ENCODE results near the gene UNC93B1. TPM values are rescaled to one million over a fixed set of nuclear protein-coding genes. Genes with fewer than 3 reads are reported as not detected.
A peak's percentile ranks its signal among the peaks of the same experiment; 100 is the strongest.
"Not testable (repeated sequence)": the region's sequence is repeated elsewhere in the genome, so short reads cannot be mapped to it uniquely, and the experiment has no call there.

Gene UNC93B1
- polyA plus RNA-seq, 1 donor (not counting 4 experiments of a cell fraction or from before 2014, with no cell fraction given), result 15.4 TPM

DNA sequence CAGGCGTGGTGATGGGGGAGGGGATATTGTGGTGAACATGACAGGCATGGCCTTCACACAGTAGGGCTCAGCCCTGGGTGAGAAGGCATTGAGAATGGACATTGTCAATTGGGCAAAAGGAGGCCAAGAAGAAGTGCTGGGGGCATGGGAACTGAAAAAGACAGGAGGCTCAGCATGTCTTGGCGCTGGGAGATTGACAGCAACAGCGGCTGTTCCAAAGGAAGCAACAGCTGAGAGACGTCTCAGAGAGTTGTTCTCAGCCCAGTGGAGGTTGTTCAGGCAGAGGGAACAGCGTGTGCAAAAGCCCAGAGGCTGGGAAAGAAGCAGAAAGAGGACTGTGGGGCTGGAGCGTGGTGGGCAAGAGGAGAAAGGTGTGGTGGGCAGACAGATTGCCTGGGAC, 47.7 kb downstream of the UNC93B1 start:
- H3K9ac ChIP-seq (ENCODE audit: control insufficient read depth, extremely low read depth, insufficient read depth, low read length); H3K9me3 ChIP-seq (ENCODE audit: control insufficient read depth, low read depth, low read length); H3K27me3 ChIP-seq (ENCODE audit: control insufficient read depth, extremely low read depth, insufficient read depth, low read length); DNase-seq (ENCODE audit: low read depth, low spot score); H3K9me1 ChIP-seq (ENCODE audit: control insufficient read depth, extremely low read depth, insufficient read depth, low read length); H3K4me3 ChIP-seq (ENCODE audit: control insufficient read depth in 2 of 3, extremely low read depth in 1 of 3, insufficient read depth in 2 of 3, low read depth in 1 of 3, low read length in 3 of 3); H4K20me1 ChIP-seq (ENCODE audit: control insufficient read depth, extremely low read depth, insufficient read depth, low read length); dilution Hi-C loops (cut with MboI; ENCODE audit: extremely low pct_ligation_motif_present, low sequenced_read_pairs); H3K79me2 ChIP-seq (ENCODE audit: control insufficient read depth, insufficient read depth, low read length); FAIRE-seq; H3K4me1 ChIP-seq (ENCODE audit: control insufficient read depth, extremely low read depth, insufficient read depth, low read length); H3K4me2 ChIP-seq (ENCODE audit: control insufficient read depth, extremely low read depth, insufficient read depth, low read depth, low read length); H3K27ac ChIP-seq (ENCODE audit: control insufficient read depth, insufficient read depth, low read length); H2AFZ ChIP-seq (ENCODE audit: control insufficient read depth, low read length); H3K36me3 ChIP-seq (ENCODE audit: control insufficient read depth in 2 of 2, extremely low read depth in 1 of 2, insufficient read depth in 2 of 2, low read length in 2 of 2): not testable (repeated sequence)

DNA sequence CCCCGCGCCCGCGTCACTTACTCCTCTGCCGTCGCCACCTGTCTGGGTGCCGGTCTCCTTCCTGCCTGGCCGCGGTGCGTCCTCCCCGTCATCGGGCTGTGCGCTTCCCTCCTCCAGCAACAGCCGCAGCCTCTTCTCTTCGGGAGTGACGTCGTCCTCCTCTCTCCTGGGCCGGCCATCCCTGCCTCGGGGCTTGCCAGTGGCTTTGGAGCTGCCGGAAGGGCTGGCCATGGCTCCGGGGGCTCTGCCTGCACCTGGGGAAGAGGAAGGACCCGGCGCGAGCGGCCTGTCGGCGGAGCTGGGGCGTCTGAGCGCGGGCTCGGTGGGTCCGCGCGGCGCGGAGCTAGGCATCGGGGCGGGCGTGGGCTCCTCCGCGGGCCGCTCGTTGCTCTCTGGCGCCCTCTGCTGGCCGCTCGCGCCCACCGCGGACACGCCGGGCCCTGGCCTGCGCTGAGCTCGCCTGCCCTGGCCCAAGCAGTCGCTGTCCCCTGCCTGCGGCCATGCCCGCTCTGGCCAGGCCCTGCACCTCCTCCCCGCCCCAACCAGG, 48.4 kb downstream of the UNC93B1 start:
- H4K20me1 ChIP-seq (ENCODE audit: control insufficient read depth, extremely low read depth, insufficient read depth, low read length); H3K36me3 ChIP-seq (ENCODE audit: control insufficient read depth in 2 of 2, extremely low read depth in 1 of 2, insufficient read depth in 2 of 2, low read length in 2 of 2); H3K9me3 ChIP-seq (ENCODE audit: control insufficient read depth, low read depth, low read length); H3K79me2 ChIP-seq (ENCODE audit: control insufficient read depth, insufficient read depth, low read length); FAIRE-seq; DNase-seq (ENCODE audit: low read depth, low spot score); H3K27me3 ChIP-seq (ENCODE audit: control insufficient read depth, extremely low read depth, insufficient read depth, low read length); H3K9ac ChIP-seq (ENCODE audit: control insufficient read depth, extremely low read depth, insufficient read depth, low read length); H3K9me1 ChIP-seq (ENCODE audit: control insufficient read depth, extremely low read depth, insufficient read depth, low read length); dilution Hi-C loops (cut with MboI; ENCODE audit: extremely low pct_ligation_motif_present, low sequenced_read_pairs); H3K27ac ChIP-seq (ENCODE audit: control insufficient read depth, insufficient read depth, low read length); H3K4me1 ChIP-seq (ENCODE audit: control insufficient read depth, extremely low read depth, insufficient read depth, low read length): not testable (repeated sequence)
- Histone ChIP-seq H3K4me3 (ENCODE audit: control insufficient read depth in 2 of 3, extremely low read depth in 1 of 3, insufficient read depth in 2 of 3, low read depth in 1 of 3, low read length in 3 of 3) (peak overlapping the region in 2 of 3 experiments; percentile 36 to 55), H2AFZ (ENCODE audit: control insufficient read depth, low read length) (peak overlapping the region; percentile 51), H3K4me2 (ENCODE audit: control insufficient read depth, extremely low read depth, insufficient read depth, low read depth, low read length) (peak overlapping the region; percentile 51)
- TF ChIP-seq, protein P1, sequence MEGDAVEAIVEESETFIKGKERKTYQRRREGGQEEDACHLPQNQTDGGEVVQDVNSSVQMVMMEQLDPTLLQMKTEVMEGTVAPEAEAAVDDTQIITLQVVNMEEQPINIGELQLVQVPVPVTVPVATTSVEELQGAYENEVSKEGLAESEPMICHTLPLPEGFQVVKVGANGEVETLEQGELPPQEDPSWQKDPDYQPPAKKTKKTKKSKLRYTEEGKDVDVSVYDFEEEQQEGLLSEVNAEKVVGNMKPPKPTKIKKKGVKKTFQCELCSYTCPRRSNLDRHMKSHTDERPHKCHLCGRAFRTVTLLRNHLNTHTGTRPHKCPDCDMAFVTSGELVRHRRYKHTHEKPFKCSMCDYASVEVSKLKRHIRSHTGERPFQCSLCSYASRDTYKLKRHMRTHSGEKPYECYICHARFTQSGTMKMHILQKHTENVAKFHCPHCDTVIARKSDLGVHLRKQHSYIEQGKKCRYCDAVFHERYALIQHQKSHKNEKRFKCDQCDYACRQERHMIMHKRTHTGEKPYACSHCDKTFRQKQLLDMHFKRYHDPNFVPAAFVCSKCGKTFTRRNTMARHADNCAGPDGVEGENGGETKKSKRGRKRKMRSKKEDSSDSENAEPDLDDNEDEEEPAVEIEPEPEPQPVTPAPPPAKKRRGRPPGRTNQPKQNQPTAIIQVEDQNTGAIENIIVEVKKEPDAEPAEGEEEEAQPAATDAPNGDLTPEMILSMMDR (optimal IDR thresholded peaks at IDR 0.05 in 1 of 3, IDR thresholded peaks at IDR 0.05 in 1 of 3, conservative IDR thresholded peaks at IDR 0.05 in 1 of 3; ENCODE audit: extremely low read depth in 1 of 3, insufficient read depth in 2 of 3, low read length in 3 of 3), result peak in 2 of 3 experiments; percentile 65

DNA sequence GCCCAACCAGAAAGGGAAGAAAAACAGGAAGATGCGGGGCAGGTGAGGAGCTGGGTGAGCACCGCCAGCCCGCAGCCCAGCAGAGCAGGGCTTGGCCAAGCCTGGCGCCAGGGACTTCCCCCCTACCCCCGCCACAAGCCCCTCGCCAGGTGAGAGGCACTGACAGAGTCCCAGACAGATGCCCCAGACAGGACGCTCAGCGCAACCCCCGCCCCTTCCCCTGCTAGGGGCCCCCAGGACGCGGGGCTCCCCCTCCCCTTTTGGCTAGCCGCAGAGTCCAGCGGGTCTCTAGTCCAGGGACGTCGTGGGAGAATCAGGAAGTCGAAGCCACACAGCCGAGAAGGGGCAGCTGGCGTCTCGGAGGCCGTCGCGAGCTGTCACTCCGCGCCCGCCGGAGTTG, 48.9 kb downstream of the UNC93B1 start:
- H3K36me3 ChIP-seq (ENCODE audit: control insufficient read depth in 2 of 2, extremely low read depth in 1 of 2, insufficient read depth in 2 of 2, low read length in 2 of 2); H3K79me2 ChIP-seq (ENCODE audit: control insufficient read depth, insufficient read depth, low read length); H3K4me3 ChIP-seq (ENCODE audit: control insufficient read depth in 2 of 3, extremely low read depth in 1 of 3, insufficient read depth in 2 of 3, low read depth in 1 of 3, low read length in 3 of 3); H3K9ac ChIP-seq (ENCODE audit: control insufficient read depth, extremely low read depth, insufficient read depth, low read length); H3K4me2 ChIP-seq (ENCODE audit: control insufficient read depth, extremely low read depth, insufficient read depth, low read depth, low read length); dilution Hi-C loops (cut with MboI; ENCODE audit: extremely low pct_ligation_motif_present, low sequenced_read_pairs); DNase-seq (ENCODE audit: low read depth, low spot score); FAIRE-seq; H3K4me1 ChIP-seq (ENCODE audit: control insufficient read depth, extremely low read depth, insufficient read depth, low read length); H3K9me1 ChIP-seq (ENCODE audit: control insufficient read depth, extremely low read depth, insufficient read depth, low read length); H3K27me3 ChIP-seq (ENCODE audit: control insufficient read depth, extremely low read depth, insufficient read depth, low read length); H3K9me3 ChIP-seq (ENCODE audit: control insufficient read depth, low read depth, low read length); H2AFZ ChIP-seq (ENCODE audit: control insufficient read depth, low read length); H4K20me1 ChIP-seq (ENCODE audit: control insufficient read depth, extremely low read depth, insufficient read depth, low read length); H3K27ac ChIP-seq (ENCODE audit: control insufficient read depth, insufficient read depth, low read length): not testable (repeated sequence)

DNA sequence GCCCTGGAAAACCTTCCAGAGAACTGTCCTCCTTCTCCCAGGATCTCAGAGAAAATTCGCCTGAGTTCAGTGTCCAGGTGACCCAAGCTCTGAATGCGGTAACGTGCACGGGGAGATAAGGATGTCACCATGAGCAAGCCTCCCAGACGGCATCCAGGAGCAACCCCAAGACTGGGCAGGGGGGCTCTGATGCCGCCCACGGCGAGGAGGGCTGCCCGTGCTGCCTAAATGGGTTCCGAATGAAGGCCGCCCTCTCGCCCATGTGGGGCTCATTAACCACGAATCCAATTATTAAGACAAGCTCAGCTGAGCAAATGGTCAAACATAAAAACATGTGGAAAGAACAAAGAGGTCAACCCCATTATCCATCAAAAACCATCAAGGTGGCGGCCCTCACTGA, 49.6 kb downstream of the UNC93B1 start:
- H3K4me1 ChIP-seq (ENCODE audit: control insufficient read depth, extremely low read depth, insufficient read depth, low read length); H2AFZ ChIP-seq (ENCODE audit: control insufficient read depth, low read length); H3K9me3 ChIP-seq (ENCODE audit: control insufficient read depth, low read depth, low read length); H3K4me2 ChIP-seq (ENCODE audit: control insufficient read depth, extremely low read depth, insufficient read depth, low read depth, low read length); dilution Hi-C loops (cut with MboI; ENCODE audit: extremely low pct_ligation_motif_present, low sequenced_read_pairs); FAIRE-seq; H4K20me1 ChIP-seq (ENCODE audit: control insufficient read depth, extremely low read depth, insufficient read depth, low read length); DNase-seq (ENCODE audit: low read depth, low spot score); H3K27me3 ChIP-seq (ENCODE audit: control insufficient read depth, extremely low read depth, insufficient read depth, low read length); H3K79me2 ChIP-seq (ENCODE audit: control insufficient read depth, insufficient read depth, low read length); H3K9ac ChIP-seq (ENCODE audit: control insufficient read depth, extremely low read depth, insufficient read depth, low read length); H3K36me3 ChIP-seq (ENCODE audit: control insufficient read depth in 2 of 2, extremely low read depth in 1 of 2, insufficient read depth in 2 of 2, low read length in 2 of 2); H3K9me1 ChIP-seq (ENCODE audit: control insufficient read depth, extremely low read depth, insufficient read depth, low read length); H3K27ac ChIP-seq (ENCODE audit: control insufficient read depth, insufficient read depth, low read length); H3K4me3 ChIP-seq (ENCODE audit: control insufficient read depth in 2 of 3, extremely low read depth in 1 of 3, insufficient read depth in 2 of 3, low read depth in 1 of 3, low read length in 3 of 3): not testable (repeated sequence)

Data from keratinocyte (primary cell).